GM12875 (cell line): ENCODE results near the gene COPG2.

Experiments
- H3K4me3 ChIP-seq: one replicate; pipeline ENCODE4 v1.5.1; 2011; ENCODE audit warnings: low read depth, low read length, control low read depth
- CTCF ChIP-seq: IDR thresholded peaks from 2 replicates; pipeline ENCODE4 v1.5.1; 2011; ENCODE audit warnings: low read depth, mild to moderate bottlenecking, control low read depth, inconsistent platforms, low read length, moderate library complexity, borderline replicate concordance; ENCODE audit not compliant: insufficient read depth

COPG2 gene

GRCh38 chr7:130471974-130472373, 196.6 kb downstream of the COPG2 start:
- no peak overlapping the region for H3K4me3 ChIP-seq
- no peak for TF ChIP-seq CTCF

- no peak overlapping the region for H3K4me3 ChIP-seq
- TF ChIP-seq CTCF, result no peak
Measured at GRCh38 chr7:130468612-130469011, 199.9 kb downstream of the COPG2 start.

- TF ChIP-seq CTCF, result no peak
Measured at GRCh38 chr7:130463553-130464434, 204.8 kb downstream of the COPG2 start.

GRCh38 chr7:130461272-130461671, 207.3 kb downstream of the COPG2 start:
- H3K4me3 ChIP-seq, result no peak overlapping the region
- no peak for TF ChIP-seq CTCF

More at GRCh38 chr7:130463553-130464434, 204.8 kb downstream of the COPG2 start:
- H3K4me3 ChIP-seq, result no peak overlapping the region

- no peak overlapping the region for H3K4me3 ChIP-seq
- no peak for TF ChIP-seq CTCF
Measured at GRCh38 chr7:130458257-130458656, 210.3 kb downstream of the COPG2 start.
